Endothelial cell of umbilical vein (primary cell): ENCODE data around the gene IL10RA. TPM values are rescaled to one million over a fixed set of nuclear protein-coding genes. Genes with fewer than 3 reads are reported as not detected.

Experiments used
- BruUV-seq: library from RNA; stranded (reverse); fragments of 400-500 nt; replicated peaks from 2 replicates; lab custom pipeline; 2021; lab: Mats Ljungman, UMichigan
- CTCF ChIA-PET: fragments of 300-600, 350-600 bp; sonication (Branson Sonifier 250); formaldehyde crosslinking; loops from one replicate; lab custom pipeline; 2021; ENCODE audit warnings: antibody characterized with exemption, inconsistent platforms; lab: Charles Lee
- POLR2A ChIA-PET: fragments of 300-600, 350-600 bp; sonication (Branson Sonifier 250); formaldehyde crosslinking; loops from one replicate; lab custom pipeline; 2021; ENCODE audit warnings: antibody characterized with exemption, inconsistent platforms; lab: Charles Lee
- DNase-seq: peaks from one replicate; pipeline ENCODE4 v3.0.0-alpha.2; 2011; ENCODE audit warnings: low read depth, low spot score
- FAIRE-seq: peaks from 2 replicates; lab custom pipeline; 2011; peaks lifted over from hg19 to GRCh38; lab: Jason Lieb, UNC
- H2AFZ ChIP-seq: 2 replicates; pipeline ENCODE4 v1.6.0; 2012; ENCODE audit warnings: low read depth, low read length, control low read depth, inconsistent platforms
- H3K27ac ChIP-seq: 2 replicates; pipeline ENCODE4 v1.5.1; 2011; ENCODE audit warnings: low read depth, mild to moderate bottlenecking, control low read depth, low read length, moderate library complexity; ENCODE audit not compliant: insufficient read depth
- H3K27me3 ChIP-seq, 2 experiments: 2 replicates each; pipeline versions ENCODE4 v1.6.0 to v1.6.1; 2011; ENCODE audit warnings: low read length in 2 of 2, mixed read lengths in 1 of 2; ENCODE audit not compliant: control insufficient read depth in 2 of 2, insufficient read depth in 2 of 2
- H3K36me3 ChIP-seq, 2 experiments: 2 replicates in 1 of 2; 3 replicates in 1 of 2; pipeline ENCODE4 v1.5.1; 2011; ENCODE audit warnings: low read length in 2 of 2, mild to moderate bottlenecking in 1 of 2, moderate library complexity in 1 of 2; ENCODE audit not compliant: control insufficient read depth in 2 of 2, insufficient read depth in 2 of 2; ENCODE audit errors: extremely low read depth in 1 of 2
- H3K4me1 ChIP-seq: 3 replicates; pipeline ENCODE4 v1.5.1; 2011; ENCODE audit warnings: mild to moderate bottlenecking, low read length; ENCODE audit not compliant: control insufficient read depth, insufficient read depth; ENCODE audit errors: extremely low read depth
- H3K4me2 ChIP-seq: 2 replicates; pipeline ENCODE4 v1.6.1; 2011; ENCODE audit warnings: low read length, control low read depth, mixed read lengths; ENCODE audit not compliant: insufficient read depth
- H3K4me3 ChIP-seq, 3 experiments: fragments of 200-600 bp in 1 of 3; sonication (generic), shearing (Covaris generic) in 1 of 3; replicated peaks in 1 of 3; 2 replicates each; pipeline ENCODE4 v1.5.1; 2011 to 2016; ENCODE audit warnings: control low read depth in 3 of 3, low read length in 3 of 3, mild to moderate bottlenecking in 2 of 3, inconsistent platforms in 1 of 3, low read depth in 1 of 3, moderate library complexity in 1 of 3; ENCODE audit not compliant: insufficient read depth in 1 of 3
- H3K79me2 ChIP-seq: 2 replicates; pipeline ENCODE4 v1.6.0; 2012; ENCODE audit warnings: low read length, inconsistent platforms; ENCODE audit not compliant: control insufficient read depth, insufficient read depth
- H3K9ac ChIP-seq: replicated peaks from 2 replicates; pipeline ENCODE3; 2011; ENCODE audit warnings: low read length, control low read depth; ENCODE audit not compliant: insufficient read depth; ENCODE audit errors: extremely low read depth
- H3K9me1 ChIP-seq: replicated peaks from 3 replicates; pipeline ENCODE4 v1.6.0; 2011; ENCODE audit warnings: mild to moderate bottlenecking, low read length; ENCODE audit not compliant: control insufficient read depth, insufficient read depth; ENCODE audit errors: extremely low read depth
- H3K9me3 ChIP-seq: replicated peaks from 2 replicates; pipeline ENCODE4 v1.5.1; 2012; ENCODE audit warnings: low read length, inconsistent platforms; ENCODE audit not compliant: control insufficient read depth, insufficient read depth
- H4K20me1 ChIP-seq: replicated peaks from 2 replicates; pipeline ENCODE3; 2011; ENCODE audit warnings: mild to moderate bottlenecking, low read length; ENCODE audit not compliant: control insufficient read depth, insufficient read depth; ENCODE audit errors: extremely low read depth
- CTCF ChIP-seq, 2 donors: IDR thresholded peaks; 1 replicate in 1 of 2; 2 replicates in 1 of 2; pipeline ENCODE4 v1.5.1; 2011; ENCODE audit warnings: low read length in 2 of 2, mild to moderate bottlenecking in 2 of 2, moderate library complexity in 2 of 2, control low read depth in 1 of 2, inconsistent platforms in 1 of 2, low read depth in 1 of 2; ENCODE audit not compliant: insufficient read depth in 1 of 2; ENCODE audit errors: extremely low read depth in 1 of 2
- EZH2 ChIP-seq: IDR thresholded peaks from 2 replicates; pipeline ENCODE4 v1.6.1; 2012; ENCODE audit warnings: borderline replicate concordance, low read depth, mild to moderate bottlenecking, moderate library complexity, low read length, inconsistent platforms; ENCODE audit not compliant: severe bottlenecking
- FOS ChIP-seq: IDR thresholded peaks from 2 replicates; pipeline ENCODE4 v1.6.1; 2011; ENCODE audit warnings: mild to moderate bottlenecking, low read length, moderate library complexity, borderline replicate concordance; ENCODE audit not compliant: insufficient read depth
- GATA2 ChIP-seq: IDR thresholded peaks from 2 replicates; pipeline ENCODE4 v1.7.0; 2011; ENCODE audit warnings: low read depth, mild to moderate bottlenecking, moderate library complexity, mixed read lengths, low read length; ENCODE audit not compliant: insufficient read length, insufficient read depth
- JUN ChIP-seq: IDR thresholded peaks from 2 replicates; pipeline ENCODE4 v1.6.1; 2011; ENCODE audit warnings: borderline replicate concordance, low read depth; ENCODE audit not compliant: insufficient read length, insufficient read depth
- MAX ChIP-seq: IDR thresholded peaks from 2 replicates; pipeline ENCODE4 v1.6.1; 2011; ENCODE audit not compliant: insufficient read depth, insufficient read length
- MYC ChIP-seq: IDR thresholded peaks from one replicate; pipeline ENCODE4 v1.6.1; 2011; ENCODE audit warnings: mild to moderate bottlenecking, low read depth, low read length
- POLR2A ChIP-seq: IDR thresholded peaks from 2 replicates; pipeline ENCODE4 v1.6.1; 2012; ENCODE audit warnings: low read depth, mild to moderate bottlenecking, control low read depth, low read length
- POLR2AphosphoS5 ChIP-seq: IDR thresholded peaks from 2 replicates; pipeline ENCODE4 v1.6.1; 2012; ENCODE audit warnings: low read depth, mild to moderate bottlenecking, control low read depth, low read length, moderate library complexity; ENCODE audit not compliant: insufficient read depth
- dilution Hi-C: fragments of 300-500 bp; cut with MboI; formaldehyde crosslinking; loops from one replicate; pipeline ENCODE4 v1.15.0; 2019; ENCODE audit warnings: low sequenced_read_pairs; ENCODE audit not compliant: extremely low pct_ligation_motif_present
- intact Hi-C: fragments of 100-400 bp; cut with micrococcal nuclease; formaldehyde crosslinking; loops from one replicate; pipeline ENCODE4 v1.10.0; 2022
- polyA plus RNA-seq, 4 experiments: library from polyadenylated mRNA; depleted of rRNA in 3 of 4; stranded (reverse) in 3 of 4; unstranded in 1 of 4; fragments of >200 nt; gene quantifications; 2 replicates each; pipeline versions ENCODE4 v1.2.1 to v1.2.3, GENCODE V29; 2011 to 2012; ENCODE audit warnings: missing spikeins in 1 of 4
- total RNA-seq: library from RNA; stranded (reverse); gene quantifications from 2 replicates; pipeline ENCODE4 v1.2.3, GENCODE V29; 2021

Gene IL10RA
- total and polyA plus RNA-seq, 2 donors (not counting 3 experiments of a cell fraction or from before 2014, with no cell fraction given): 0.04 TPM; not detected in 1

- TF ChIP-seq GATA2 (no peak), CTCF (IDR thresholded peaks at IDR 0.05; ENCODE audit: extremely low read depth in 1 of 2, insufficient read depth in 1 of 2, low read depth in 1 of 2, low read length in 2 of 2) (no peak), MYC (no peak), JUN (no peak), EZH2 (no peak), MAX (no peak), POLR2AphosphoS5 (no peak), FOS (no peak), POLR2A (no peak)
- Histone ChIP-seq H3K9ac (no peak overlapping the region), H3K79me2 (no peaks in the 10 kb centered on the region), H3K36me3 (no peaks in the 10 kb centered on the region), H3K4me3 (no peak overlapping the region), H3K9me1 (no peaks in the 10 kb centered on the region), H4K20me1 (no peaks in the 10 kb centered on the region), H2AFZ (no peak overlapping the region), H3K4me1 (peaks cover 4% of the 10 kb centered on the region), H3K27me3 (peaks cover 17 to 19% of the 10 kb centered on the region in 2 experiments), H3K9me3 (no peaks in the 10 kb centered on the region), H3K4me2 (no peak overlapping the region), H3K27ac (no peak overlapping the region)
- intact Hi-C loops: no loop called here
- dilution Hi-C loops: no loop called here
- DNase-seq: no peak
- BruUV-seq: no TSS peak
- ChIA-PET POLR2A (no interaction called here), CTCF (interaction anchor here (0.9 kb wide), 1 partner anchor 11 kb away, joined by 3 read pairs; no protein-coding TSS in a partner anchor)
- no peak for FAIRE-seq
These were observed 3.1 kb upstream of the IL10RA start for GRCh38 chr11:117983163-117983475.
